Sigmoid colon (tissue), 3 donors: ENCODE measurements around the gene NAA16.

Experiments
- POLR2A ChIP-seq, 2 donors: fragments of 450-650 bp; IDR thresholded peaks; one replicate each; pipeline ENCODE4 v1.6.1; 2016; ENCODE audit warnings: antibody characterized with exemption in 2 of 2, mild to moderate bottlenecking in 2 of 2, moderate library complexity in 2 of 2
- TF ChIP-seq, protein P1 (sequence below), 4 experiments: fragments of 450-650 bp in 3 of 4; fragments of 200-600 bp in 1 of 4; IDR thresholded peaks; one replicate each; pipeline ENCODE4 v1.5.1; 2016 to 2019; ENCODE audit warnings: antibody characterized with exemption in 4 of 4, mild to moderate bottlenecking in 3 of 4, moderate library complexity in 2 of 4

DNA sequence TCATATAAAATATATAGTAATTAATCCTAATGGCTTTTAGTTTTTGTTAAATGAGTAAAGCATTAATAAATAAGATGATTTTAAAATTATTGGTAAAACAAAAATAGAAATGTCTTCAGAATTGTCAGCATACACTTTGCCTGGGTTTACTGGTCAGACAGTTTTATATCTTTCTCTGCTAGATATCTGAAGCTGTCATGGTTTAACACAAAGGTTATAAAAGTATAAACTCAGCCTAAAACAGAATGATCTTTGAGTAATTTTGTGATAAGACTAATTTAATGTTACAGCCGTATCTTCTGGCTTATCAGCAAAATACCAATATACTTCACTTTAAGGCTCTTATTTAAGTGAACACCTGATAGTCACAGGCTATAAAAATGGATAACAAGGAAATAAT lies 17.8 kb upstream of the NAA16 start:
- TF ChIP-seq, protein P1, sequence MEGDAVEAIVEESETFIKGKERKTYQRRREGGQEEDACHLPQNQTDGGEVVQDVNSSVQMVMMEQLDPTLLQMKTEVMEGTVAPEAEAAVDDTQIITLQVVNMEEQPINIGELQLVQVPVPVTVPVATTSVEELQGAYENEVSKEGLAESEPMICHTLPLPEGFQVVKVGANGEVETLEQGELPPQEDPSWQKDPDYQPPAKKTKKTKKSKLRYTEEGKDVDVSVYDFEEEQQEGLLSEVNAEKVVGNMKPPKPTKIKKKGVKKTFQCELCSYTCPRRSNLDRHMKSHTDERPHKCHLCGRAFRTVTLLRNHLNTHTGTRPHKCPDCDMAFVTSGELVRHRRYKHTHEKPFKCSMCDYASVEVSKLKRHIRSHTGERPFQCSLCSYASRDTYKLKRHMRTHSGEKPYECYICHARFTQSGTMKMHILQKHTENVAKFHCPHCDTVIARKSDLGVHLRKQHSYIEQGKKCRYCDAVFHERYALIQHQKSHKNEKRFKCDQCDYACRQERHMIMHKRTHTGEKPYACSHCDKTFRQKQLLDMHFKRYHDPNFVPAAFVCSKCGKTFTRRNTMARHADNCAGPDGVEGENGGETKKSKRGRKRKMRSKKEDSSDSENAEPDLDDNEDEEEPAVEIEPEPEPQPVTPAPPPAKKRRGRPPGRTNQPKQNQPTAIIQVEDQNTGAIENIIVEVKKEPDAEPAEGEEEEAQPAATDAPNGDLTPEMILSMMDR (IDR thresholded peaks at IDR 0.05): no peak
- no peak for TF ChIP-seq POLR2A (IDR thresholded peaks at IDR 0.05)
